ENCODE data around the gene GNA14. TPM values are rescaled to one million over a fixed set of nuclear protein-coding genes. Genes with fewer than 3 reads are reported as not detected.
"Not testable (repeated sequence)": the region's sequence is repeated elsewhere in the genome, so short reads cannot be mapped to it uniquely, and the experiment has no call there.

The GNA14 gene
- polyA plus RNA-seq, 12 donors: 2.8 to 5.5 (median 4.6) TPM; not detected in 2

- no peak for DNase-seq
Observed at GRCh38 chr9:77589046-77589795, 58.9 kb downstream of the GNA14 start.

- no peak for DNase-seq
Observed at GRCh38 chr9:77588271-77588937, 59.7 kb downstream of the GNA14 start.

- DNase-seq: no peak
Observed at GRCh38 chr9:77587851-77588250, 60.3 kb downstream of the GNA14 start.

GRCh38 chr9:77587042-77587441 lies 61.1 kb downstream of the GNA14 start:
- no peak for DNase-seq

GRCh38 chr9:77586591-77586990 lies 61.5 kb downstream of the GNA14 start:
- no peak for DNase-seq

- DNase-seq: no peak
Observed at GRCh38 chr9:77585335-77585786, 62.8 kb downstream of the GNA14 start.

GRCh38 chr9:77584927-77585326 lies 63.2 kb downstream of the GNA14 start:
- not testable (repeated sequence) for DNase-seq

- DNase-seq: peak; percentile 21
Observed at GRCh38 chr9:77582961-77583576, 65.1 kb downstream of the GNA14 start.

- no peak for DNase-seq
Observed at GRCh38 chr9:77582525-77582924, 65.6 kb downstream of the GNA14 start.

GRCh38 chr9:77575785-77576184 lies 72.3 kb downstream of the GNA14 start:
- peak; percentile 43 for DNase-seq

- DNase-seq: no peak
Observed at GRCh38 chr9:77569335-77569734, 78.8 kb downstream of the GNA14 start.

- DNase-seq: no peak
Observed at GRCh38 chr9:77563174-77563573, 84.9 kb downstream of the GNA14 start.

- no peak for DNase-seq
Observed at GRCh38 chr9:77562019-77562748, 85.9 kb downstream of the GNA14 start.

GRCh38 chr9:77561331-77562018 lies 86.6 kb downstream of the GNA14 start:
- no peak for DNase-seq

- no peak for DNase-seq
Observed at GRCh38 chr9:77556396-77556795, 91.7 kb downstream of the GNA14 start.

GRCh38 chr9:77554586-77555105 lies 93.5 kb downstream of the GNA14 start:
- DNase-seq: peak; percentile 25

GRCh38 chr9:77547106-77547730 lies 100.9 kb downstream of the GNA14 start:
- DNase-seq: no peak

GRCh38 chr9:77546376-77546950 lies 101.7 kb downstream of the GNA14 start:
- no peak for DNase-seq

- no peak for DNase-seq
Observed at GRCh38 chr9:77544546-77544945, 103.6 kb downstream of the GNA14 start.

GRCh38 chr9:77543131-77543822 lies 104.8 kb downstream of the GNA14 start:
- DNase-seq: no peak

Data from muscle of arm (tissue), 12 donors.